Measurements from ENCODE around the gene ACBD3.

The ACBD3 gene

DNA sequence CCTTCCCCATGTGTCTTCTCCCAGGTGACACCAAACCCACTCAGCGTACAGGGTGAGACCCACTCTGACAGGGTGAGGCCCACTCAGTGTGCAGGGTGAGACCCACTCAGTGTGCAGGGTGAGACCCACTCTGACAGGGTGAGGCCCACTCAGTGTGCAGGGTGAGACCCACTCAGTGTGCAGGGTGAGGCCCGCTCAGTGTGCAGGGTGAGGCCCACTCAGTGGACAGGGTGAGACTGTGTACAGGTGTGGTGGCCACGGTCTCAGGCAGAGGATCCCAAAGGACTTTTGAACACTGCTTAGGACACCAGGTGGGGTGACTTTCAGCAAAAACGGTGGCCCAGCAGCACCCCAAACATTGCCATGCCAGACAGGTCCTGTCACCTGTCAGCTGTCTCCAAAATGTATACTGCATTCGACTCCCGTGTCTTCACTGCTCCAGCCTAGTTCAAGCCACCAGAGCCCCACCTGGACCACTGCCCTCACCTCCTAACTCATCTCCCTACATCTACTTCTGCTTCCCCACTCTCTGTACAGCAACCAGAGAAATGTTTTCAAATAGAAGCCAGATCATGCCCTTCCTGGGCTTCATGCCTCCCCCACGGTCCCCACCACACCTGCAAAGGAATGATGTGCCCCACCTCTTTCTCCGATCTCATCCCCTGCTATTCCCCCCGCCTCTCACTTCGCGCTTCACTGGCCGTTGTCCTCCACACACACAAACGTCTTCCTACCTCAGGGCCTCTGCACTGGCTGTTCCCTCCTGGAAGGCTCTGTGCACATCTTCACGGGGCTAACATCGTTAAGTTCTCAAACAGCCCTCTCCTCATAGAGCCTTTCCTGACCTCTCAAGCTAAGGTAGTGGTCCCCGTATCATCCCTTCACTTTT lies 52.1 kb downstream of the ACBD3 start:
- no peak for DNase-seq

DNA sequence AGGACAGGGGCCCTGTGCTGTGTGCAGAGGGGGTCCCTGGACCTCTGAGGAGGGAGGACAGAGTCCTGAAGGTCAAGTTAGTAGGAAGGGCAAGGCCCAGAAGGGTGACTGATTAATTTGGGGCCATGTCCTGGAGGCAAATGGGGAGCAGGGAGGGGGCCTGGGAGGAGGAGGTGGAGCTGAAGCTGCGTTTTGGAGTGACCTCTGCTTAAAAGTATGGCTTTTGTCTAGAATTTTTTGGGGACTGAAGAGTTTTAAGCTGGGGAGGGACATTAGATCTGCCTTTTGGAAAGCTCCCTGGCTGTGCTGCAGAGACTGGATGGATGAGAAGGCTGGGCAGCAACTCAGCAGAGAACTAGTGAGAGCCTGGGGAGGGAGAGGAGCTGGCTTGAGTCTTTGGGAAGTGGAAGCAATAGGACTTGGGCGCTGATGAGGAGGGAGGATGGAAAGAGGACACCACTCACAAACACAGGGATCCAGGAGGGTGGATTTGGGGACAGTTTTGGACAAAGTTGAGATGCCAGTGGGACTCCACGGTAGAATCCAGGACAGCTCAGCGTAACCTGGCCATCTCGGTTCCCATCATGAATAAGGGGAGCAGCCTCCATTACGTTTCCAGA lies 52.9 kb downstream of the ACBD3 start:
- DNase-seq = no peak

DNA sequence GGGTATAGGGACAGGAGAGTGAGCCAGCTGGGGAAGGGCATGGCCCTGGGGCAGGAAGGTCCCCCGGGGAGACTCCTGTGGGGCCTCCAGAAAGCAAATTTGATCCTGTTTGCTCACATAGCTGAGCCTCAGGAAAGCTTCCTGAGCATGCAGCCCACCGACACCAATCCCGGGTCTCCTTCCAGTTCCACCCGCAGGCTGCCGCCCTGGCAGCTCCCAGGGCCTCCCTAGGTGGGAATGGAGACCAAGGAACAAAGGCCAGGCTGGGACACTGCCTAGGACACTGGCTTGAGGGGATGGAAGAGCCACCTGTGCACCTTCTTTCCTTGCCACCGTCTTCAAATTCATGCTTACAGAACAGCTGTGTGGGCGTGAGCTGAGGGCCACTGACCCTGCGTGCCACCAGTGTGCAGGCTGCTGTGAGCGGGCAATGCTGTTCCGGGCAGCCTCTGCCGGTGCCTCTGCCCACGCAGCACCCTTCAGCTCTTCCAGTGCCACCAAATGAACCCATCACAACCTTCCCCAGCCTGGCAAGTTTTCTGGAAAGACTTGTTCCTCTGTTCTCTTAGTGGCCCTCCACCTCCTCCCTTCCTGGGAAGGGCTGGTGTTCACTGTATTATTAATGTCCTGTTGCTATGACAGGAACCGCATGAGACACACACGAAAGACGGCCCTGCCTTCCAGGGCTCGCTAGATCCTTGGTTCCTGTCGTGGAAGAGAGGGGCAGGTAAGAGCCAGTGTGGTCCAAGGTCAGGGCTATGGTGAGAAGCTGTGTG lies 53.6 kb downstream of the ACBD3 start:
- DNase-seq = no peak

DNA sequence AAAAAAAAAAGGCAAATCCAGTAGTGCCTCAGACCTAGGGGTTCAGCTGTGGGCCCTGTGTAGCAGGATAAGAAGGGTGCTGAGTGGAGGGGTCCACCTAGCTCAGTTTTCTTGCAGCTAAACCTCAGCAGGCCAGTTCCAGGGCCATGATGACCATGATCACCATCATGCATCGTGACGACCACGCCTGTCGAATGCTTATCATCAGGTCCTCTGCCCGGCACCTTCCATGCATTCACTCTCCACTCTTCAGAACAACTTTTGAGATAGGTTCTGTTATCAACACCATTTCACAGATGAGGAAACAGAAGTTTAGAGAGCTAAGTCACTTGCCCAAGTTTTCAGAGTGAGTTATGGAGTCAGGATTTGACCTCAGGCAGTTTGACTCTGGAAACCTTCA lies 54.9 kb downstream of the ACBD3 start:
- DNase-seq = no peak

DNA sequence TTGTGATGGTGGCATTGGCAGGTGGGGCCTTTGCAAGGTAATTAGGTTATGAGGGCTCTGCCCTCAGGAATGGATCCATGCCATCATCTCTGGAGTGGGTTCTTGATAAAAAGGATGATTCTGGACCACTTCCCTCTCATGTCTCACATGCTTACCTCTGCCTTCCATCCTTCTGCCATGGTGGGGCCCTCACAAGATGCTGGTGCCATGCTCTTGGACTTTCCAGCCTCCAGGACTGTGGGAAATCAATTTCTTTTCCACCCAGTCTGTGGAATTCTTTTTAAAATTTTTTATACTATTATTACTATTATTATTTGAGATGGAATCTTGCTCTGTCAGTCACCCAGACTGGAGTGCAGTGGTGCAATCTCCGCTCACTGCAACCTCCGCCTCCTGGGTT lies 57.3 kb downstream of the ACBD3 start:
- DNase-seq = no peak

DNA sequence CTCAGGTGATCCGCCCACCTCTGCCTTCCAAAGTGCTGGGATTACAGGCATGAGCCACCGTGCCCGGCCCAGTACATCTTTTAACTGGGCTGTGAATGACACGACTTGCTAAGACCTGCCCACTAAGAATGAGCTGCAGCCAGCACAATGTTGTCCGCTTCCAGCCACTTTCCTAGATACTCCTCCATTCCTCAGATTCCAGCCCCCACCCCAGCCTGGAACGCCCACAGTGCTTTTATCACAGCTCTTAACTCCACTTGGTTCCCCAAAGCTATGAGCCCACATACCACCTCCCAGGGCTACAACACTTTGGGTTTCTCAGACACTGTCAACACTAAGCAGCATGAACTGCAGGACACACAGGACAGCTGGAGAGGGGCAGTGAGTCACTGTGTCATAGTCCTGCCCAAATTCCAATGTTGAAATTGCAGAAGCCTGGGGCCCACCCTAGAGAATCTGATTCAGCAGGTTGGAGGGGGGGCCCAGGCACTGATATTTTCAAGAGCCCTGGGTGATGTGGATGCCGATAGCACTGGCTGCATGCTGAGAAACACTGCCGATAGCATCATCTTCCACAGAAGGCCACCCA lies 58.0 kb downstream of the ACBD3 start:
- DNase-seq = no peak

DNA sequence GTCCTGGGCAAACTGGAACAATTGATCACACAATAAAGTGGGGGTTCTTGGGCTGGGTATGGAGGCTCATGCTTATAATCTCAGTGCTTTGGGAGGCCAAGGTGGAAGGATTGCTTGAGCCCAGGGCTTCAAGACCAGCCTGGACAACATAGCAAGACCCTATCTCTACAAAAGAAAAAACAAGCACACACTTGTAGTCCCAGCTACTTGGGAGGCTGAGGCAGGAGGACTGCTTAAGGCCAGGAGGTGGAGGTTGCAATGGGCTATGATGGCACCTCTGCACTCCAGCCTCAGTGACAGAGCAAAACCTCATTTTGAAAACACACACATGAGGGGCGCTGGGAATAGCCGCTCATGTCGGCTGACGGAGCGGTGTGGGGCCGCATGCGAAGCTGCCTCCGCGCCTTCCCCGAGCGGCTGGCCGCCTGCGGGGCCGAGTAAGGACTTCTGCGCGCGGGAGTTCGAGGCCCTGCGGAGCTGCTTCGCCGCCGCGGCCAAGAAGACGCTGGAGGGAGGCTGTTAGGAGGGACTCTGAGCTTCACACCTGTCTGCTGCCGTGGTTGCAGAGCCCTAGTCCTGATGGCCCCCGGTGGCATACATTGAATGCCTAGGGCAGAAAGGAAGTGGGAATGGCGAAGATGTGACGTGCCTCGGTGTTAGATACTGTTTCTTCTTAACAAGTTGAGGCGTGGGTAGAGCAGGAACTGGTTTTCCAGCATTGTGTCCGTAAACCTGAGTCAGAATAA lies 59.5 kb downstream of the ACBD3 start:
- DNase-seq = no peak

DNA sequence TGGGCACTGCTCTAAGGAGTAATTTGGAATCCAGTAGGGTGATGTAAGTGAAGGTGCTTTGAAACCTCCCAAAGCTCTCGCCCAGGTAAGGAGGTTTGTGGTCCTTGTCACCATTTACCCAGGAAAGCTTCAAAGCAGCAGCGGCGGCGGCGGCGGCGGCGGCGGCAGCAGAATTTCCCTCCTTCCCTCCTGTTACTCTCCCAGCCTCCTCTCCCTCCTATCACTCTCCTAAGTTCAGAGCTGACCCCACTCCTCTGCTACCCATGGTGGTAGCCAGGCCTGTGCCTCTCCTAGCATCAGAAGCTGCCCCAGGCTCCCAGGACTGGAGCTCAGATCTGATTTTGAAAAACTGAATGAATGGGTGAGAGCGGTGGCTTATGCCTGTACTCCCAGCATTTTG lies 60.7 kb downstream of the ACBD3 start:
- DNase-seq = no peak

DNA sequence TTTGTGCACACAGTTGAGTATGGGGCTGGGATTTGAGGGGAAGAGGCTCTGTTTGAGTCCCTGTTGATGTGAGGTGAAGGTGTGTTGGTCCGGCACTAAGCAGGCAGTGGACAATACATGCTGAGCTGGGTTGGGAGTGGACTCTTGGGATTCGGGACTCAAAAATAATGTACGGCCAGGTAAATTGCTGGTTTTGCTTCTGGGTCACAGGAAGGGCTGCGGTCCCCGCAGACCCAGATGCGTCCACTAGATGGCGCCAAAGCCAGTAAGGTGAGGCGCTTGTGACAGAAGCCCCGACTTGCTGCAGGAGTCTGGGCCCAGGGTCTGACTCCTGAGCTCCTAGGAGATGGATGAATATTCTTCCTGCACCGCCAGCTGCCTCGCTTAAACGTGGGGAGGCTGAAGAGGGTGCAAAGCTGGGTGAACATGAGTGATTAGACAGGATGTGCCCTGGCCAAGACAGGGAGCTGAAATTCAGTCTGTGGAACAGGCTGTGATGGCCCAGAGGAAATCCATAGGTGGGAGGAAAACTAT lies 61.4 kb downstream of the ACBD3 start:
- DNase-seq = peak; percentile 77 to 90 (median 90)

DNA sequence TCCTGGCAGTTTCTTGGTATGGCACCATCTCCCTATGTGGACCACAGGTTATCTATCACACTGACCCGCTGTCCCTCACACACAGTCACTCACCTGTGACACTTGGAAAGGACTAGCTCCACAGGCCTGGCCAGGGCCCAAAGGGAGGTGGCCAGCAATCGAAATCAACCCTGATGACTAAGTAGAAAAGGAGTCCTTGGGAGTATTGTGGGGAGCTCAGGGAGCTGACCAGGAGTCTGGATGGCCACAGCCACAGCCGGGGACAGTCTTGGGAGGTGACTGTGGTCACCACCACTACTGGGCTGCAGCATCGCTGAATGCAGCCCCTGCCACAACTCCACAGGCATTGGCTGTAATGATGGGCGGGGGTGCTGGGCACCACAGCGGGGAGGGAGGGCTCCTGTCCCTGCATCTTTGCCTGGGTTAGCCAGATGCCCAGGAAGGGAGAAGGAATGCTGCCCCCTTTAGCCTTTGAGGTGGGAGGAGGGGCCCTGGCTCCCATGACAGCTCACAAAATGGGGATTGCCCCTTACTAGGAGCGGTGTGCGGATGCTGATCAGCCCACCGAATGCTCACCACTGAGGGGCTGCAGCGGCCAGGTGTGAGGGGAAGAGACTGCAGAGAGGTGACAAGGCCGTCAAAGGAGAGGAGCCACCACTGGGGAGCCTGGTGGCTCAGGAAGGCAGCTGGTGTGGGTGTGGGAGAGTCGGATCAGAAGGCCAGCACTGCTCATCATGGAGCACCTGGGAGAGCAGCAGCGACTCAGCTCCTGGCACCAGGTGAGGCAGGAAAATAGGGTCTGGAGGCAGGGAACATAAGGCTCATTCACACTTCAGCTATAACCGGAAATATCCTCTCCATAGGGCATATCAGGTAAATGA lies 62.7 kb downstream of the ACBD3 start:
- no peak for DNase-seq

DNA sequence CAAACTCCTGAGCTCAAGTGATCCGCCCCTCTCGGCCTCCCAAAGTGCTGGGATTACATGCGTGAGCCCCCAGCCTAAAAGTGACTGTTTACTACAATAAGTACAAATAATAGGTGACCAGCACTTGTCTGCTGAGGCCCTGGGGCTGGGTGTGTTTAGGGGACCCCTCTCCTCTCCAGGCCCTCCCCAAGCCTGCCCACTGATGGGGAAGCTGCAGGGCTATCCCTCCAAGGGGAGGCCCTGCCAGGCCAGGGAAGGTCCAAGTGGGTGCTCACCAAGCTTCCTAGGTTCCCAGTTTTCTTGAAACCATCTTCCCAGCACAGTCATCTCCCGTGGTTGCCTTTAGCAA lies 63.4 kb downstream of the ACBD3 start:
- DNase-seq = no peak

DNA sequence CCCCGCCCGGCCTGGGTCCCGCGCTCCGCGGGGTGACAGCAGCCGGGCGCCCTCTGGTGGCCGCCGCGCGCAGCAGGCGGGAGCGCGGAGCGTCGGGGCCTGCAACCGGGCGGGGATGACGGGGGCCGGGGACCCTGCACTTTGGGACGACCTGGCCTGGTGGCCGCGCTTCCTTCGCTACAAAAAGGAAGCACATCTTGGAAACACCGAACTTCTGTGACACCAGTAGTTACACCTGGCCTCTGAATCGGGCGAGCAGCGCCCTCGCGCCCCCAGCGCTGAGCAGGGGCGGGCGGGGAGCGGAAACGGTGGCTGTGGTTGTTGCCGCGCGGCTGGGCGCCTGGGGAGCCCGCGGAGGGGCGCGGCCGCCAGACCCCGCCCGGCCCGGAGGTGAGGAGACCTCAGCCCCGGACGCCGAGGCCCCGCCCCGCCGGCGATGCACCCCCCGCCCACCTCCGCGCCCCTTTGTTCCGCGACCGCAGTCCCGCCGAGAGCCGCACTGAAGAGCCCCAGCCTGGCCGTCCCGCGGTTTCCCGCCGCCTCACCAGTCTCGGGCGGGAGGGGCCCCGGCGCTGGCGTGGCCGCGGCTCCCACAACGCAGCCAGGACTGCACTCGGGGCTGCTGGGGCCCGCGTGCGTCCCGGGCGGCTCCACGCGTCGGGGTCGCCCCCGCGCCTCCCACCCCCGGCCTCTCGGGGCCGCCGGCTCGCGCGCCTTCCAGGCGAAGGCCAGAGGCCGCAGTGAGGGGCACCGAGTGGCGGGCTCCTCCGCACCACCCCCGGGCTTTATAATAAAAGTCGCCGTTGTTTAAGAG lies 64.7 kb downstream of the ACBD3 start:
- DNase-seq = peak; percentile 66 to 89 (median 81)

DNA sequence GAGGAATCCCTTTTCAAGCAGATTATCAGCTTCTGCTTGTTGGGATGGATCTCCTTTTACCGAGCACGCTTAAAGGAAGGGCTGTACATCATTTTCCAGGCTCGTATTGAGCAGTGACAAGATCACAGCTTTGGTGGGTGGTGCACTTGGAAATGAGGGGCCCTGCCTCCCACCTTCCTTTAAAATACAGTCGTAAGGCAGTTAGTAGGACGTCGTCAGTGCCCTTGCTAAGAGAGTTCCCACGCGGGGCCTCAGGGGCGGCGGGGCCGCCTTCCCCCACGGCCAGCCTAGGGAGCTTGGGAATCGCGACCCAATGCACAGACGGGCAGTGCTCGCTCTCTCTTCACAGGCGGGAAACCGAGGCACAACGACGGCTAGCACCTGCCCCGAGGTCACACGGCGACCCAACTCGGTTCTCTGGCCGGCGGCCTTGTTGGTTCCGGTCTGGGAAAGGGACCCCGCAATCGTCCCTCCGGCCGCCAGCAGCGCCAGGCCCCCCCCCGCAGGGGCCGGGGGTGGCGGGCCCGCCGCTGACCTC lies 65.4 kb downstream of the ACBD3 start:
- DNase-seq = no peak

DNA sequence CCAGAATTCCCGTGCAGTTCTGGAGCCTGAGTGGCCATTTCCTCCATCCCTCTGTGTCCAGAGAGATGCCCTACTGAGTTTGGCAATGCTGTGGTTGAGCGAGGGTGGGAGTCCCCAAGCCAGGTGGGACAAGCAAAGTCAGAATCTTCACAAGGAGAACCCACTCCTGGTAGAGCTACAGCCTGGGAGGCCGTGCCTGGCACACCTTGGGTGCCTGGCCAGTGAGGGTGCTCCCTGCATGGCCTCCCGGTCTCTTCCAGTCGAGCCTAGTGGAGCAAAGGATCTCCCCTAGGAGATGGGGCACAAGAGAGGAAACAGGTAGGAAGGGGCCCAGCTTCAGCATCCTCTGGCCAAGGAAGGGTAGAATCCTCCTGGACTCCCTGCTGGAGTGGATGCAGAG lies 66.1 kb downstream of the ACBD3 start:
- no peak for DNase-seq

DNA sequence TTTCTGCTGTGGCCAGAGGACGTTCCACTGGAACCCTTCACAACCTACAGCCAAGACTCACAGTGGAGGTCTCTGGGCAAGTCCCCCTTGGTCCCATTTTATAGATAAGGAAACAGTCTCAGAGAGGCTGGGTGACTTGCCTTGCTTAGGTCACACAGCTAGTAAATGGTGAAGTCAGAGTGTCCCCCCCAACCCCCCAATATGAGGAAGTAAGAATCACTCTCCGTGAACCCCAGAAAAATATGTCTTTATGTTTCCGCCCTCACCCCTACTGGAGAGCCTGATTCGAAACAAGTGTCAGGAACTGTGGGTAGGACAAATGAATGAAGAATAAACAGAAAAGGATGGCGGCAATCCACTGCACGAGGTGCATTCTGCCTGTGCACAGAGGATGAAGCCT lies 67.4 kb downstream of the ACBD3 start:
- DNase-seq = no peak

DNA sequence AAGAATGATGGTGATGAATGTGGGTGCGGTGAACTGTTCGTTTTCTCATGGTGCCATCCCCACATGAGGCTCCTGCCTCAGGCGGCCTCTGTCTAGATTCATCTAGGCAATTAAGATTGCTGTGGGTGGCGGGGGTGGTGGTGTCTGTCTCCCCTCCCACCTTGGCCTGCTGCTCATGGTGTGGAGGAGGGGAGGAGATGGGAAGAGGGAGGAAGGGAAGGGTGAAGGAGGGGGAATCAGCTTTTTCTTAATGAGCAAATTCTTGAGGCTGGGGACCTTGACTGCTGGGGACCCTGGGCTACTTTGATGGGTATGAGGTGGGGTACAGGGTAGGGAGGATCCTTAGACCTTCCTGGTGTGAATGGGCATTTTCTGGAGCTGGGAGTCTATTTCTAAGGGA lies 68.2 kb downstream of the ACBD3 start:
- DNase-seq = no peak

DNA sequence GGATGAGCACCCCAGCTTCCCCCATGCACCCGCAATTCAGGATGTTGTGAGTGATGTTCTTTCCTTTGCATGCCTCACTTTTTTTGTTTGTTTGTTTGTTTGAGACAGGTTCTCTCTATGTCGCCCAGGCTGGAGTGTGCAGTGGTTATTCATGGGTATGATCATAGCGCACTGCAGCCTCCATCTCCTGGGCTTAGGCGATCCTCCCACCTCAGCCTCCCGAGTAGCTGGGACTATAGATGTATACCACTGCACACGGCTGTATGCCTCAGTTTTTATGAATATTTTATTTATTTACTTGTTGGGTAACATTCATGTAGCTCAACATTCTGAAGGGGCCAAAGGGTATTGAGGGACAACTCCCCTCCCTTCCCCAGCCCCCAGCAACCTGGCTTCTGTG lies 69.2 kb downstream of the ACBD3 start:
- DNase-seq = no peak

DNA sequence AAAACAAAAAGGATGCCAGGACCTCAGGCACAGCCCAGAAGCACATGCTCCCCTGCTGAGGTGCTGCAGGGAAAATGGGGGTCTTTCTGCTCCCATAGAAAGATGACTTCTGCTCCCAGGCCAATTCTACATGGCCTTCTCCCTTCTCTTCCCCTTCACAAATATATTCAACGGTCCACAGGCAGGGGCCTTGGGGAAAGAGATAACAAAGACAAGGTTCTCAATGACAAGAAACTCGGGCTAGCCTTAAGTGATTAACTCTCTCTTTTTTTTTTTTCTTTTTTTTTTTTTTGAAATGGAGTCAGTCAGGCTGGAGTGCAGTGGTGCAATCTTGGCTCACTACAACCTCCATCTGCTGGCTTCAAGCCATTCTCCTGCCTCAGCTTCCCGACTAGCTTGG lies 69.9 kb downstream of the ACBD3 start:
- DNase-seq = no peak

DNA sequence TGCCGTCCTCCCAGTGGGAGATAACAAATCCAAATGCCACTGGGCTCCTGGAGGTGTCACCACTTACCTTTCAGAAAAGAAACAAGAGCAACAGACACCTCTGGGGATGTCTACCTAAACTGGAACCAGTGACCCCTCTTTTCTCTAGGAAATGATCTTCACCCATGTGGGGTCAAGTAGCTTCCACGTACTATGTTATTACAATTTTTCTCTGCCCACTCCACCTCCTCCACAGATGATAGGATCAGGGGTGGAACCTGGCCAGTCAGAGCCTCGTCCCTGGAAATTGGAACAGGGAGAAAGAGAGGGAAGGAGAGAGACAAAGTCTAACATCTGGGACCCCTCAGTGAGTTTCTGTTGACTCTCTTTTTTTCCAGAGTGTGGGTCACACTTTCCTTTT lies 73.9 kb downstream of the ACBD3 start:
- no peak for DNase-seq

DNA sequence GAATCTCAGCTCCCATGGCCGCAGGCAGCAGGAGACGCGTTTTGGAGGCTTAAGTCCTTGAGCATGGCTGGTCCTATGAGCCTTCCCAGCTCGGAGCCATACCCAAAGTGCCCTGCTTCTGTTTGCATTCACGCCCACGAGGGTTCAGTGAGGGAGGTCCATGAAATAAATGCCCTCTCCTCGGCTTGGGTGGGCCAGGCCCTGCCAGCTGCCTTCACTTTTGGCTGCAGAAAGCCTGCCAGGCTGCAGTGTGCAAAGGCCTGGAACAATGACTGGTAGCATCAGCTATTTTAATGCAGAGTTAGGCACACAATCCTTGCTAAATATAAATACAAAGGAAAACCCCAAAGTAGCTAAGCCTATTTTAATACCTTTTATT lies 74.7 kb downstream of the ACBD3 start:
- DNase-seq = no peak
